Tibial nerve (tissue), 3 donors: ENCODE measurements around the gene DDIT4.

Source experiments
- CTCF ChIP-seq, 5 experiments: fragments of 200-600 bp in 3 of 5; fragments of 450-650 bp in 2 of 5; sonication (generic) in 3 of 5; IDR thresholded peaks; one replicate each; pipeline ENCODE4 v1.5.1; 2016 to 2019; ENCODE audit warnings: antibody characterized with exemption in 5 of 5, mild to moderate bottlenecking in 3 of 5, moderate library complexity in 2 of 5
- POLR2A ChIP-seq, 2 donors: fragments of 450-650 bp; IDR thresholded peaks; one replicate each; pipeline ENCODE4 v1.6.1; 2017; ENCODE audit warnings: antibody characterized with exemption in 2 of 2, mild to moderate bottlenecking in 2 of 2, moderate library complexity in 2 of 2

- TF ChIP-seq CTCF (IDR thresholded peaks at IDR 0.05) (no peak), POLR2A (IDR thresholded peaks at IDR 0.05) (no peak)
Observed at GRCh38 chr10:72277340-72277995, 3.7 kb downstream of the DDIT4 start.
